NCI-H1694 (cell line): ENCODE measurements around the gene KIAA1958.

Experiments used
- DNase-seq: peaks from one replicate; lab custom pipeline; 2025; lab: John Stamatoyannopoulos, UW

KIAA1958 gene

GRCh38 chr9:112486221-112487007, at the start of gene KIAA1958:
Gene KIAA1958 (plus strand): TSS chr9:112486827. CDS start chr9:112574081, 87,254 bp downstream.
- peak; percentile 47 for DNase-seq

GRCh38 chr9:112437406-112437805, 49.2 kb upstream of the KIAA1958 start:
- no peak for DNase-seq

DNA sequence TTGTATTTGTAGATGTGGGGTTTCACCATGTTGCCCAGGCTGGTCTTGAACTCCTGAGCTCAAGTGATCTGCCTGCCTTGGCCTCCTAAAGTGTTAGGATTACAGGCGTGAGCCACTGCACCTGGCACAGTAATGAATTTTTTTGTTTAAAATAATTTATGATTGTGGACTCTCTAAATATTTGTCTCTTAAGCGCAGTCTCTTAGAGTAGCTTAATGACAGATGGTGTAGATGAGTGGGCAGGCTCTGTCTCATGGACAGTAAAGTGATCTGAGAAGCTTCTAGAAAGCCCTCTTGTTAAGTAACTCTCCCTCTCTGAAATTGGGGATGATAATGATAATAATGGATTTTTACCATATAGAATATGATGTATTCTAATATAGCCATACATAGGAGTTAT, 47.5 kb upstream of the KIAA1958 start:
- DNase-seq: no peak

DNA sequence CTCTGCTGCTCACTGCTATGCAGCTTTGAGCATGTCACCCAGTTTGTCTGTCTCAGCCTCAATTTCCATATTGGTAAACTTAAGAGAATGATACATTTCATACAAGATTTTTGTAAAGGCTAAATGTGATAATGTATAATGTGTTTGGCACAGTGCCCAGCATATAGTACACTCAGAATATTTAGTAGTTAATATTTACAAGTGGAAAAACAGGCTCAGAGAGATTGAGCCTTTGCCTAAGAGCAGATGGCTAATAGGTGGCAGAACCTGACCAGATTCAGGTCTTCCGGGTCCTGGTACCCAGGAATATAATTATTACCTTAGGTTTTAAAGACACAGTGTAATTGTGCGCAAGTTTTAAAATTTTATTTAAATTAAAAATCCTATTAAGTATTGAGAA, 46.8 kb upstream of the KIAA1958 start:
- no peak for DNase-seq

DNA sequence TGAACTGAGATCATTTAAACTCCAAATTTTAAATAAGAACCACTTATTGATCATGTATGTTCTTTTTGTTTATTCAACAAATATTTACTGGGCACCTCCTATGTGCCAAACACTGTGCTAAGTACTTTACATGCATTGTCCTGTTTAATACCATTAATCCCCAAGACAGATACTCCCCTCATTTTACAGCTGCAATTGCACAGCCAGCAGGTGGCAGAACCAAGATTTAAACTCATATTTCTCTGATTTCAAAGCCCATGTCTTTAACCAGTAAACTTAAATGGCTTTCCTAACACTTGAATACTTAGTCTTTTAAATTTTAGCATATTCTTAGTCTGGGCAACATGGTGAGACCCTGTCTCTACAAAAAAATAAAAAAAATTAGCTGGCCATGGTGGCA, 43.4 kb upstream of the KIAA1958 start:
- DNase-seq: no peak

DNA sequence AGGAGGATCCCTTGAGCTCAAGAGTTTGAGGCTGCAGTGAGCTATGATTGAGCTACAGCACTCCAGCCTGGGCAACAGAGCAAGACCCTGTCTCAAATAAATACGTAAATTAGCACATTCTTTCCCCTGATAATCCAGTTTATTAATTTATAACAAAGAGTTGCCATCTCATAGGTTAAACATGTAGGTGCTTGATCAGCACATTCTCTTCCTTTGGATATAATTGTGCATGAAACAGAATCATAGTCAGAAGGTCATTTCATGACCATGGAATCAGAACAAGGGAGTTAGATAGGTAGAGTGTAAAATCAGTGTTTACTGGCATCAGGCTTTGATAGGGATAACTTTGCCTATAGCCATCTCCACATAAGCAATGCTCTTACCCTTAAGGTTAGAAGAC, 43.0 kb upstream of the KIAA1958 start:
- DNase-seq: no peak

DNA sequence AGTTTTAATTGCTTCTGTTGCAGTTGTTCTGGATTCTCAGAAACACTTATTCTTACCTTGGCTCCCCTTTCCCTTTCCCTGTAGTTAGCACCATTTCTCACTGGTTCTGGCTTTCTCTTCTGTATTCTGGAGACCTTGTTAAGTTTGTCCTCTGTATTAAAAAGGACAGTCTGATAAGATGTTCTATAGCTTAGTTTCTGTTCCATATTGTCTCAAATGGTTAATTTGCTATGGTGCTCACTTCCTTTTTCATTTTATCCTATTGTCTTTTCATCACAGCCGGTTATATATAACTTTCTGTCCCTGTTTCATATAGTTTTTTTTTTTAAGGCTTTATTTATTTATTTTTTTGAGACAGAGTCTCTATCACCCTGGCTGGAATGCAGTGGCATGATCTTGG, 41.4 kb upstream of the KIAA1958 start:
- DNase-seq: no peak

DNA sequence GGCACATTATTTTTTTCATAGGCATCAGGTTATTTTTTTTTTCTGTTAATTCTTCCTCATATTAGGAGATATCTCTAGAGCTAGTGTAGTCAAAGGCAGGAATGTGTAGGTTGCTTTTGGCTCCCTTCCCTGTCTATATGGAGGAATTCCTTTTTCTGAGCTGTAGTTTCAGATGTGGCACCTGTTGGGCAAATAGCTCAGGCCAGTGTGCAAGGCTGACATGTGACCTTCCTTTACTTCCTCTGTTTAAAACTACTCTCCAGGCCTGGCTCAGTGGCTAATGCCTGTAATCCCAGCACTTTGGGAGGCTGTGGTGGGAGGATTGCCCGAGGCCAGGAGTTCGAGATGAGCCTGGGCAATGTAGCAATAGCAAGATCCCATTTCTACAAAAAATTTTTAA, 40.5 kb upstream of the KIAA1958 start:
- DNase-seq: no peak

DNA sequence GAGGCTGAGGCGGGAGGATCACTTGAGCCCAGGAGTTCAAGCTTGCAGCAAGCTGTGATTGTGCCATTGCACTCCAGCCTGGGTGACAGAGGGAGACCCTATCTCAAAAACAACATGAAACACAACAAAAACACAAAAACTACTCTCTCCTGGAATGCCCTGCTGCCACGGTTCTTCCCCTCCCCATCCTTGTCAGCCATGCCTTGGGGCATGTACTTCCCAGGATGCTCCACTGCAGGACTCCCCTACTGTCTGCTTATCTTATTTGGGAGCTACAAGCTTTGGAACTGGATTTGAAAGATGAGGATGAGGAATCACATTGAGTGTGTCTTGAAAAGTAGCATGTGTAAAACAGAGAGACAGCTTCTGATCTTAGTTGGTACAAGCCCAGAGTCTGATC, 40.1 kb upstream of the KIAA1958 start:
- DNase-seq: no peak

DNA sequence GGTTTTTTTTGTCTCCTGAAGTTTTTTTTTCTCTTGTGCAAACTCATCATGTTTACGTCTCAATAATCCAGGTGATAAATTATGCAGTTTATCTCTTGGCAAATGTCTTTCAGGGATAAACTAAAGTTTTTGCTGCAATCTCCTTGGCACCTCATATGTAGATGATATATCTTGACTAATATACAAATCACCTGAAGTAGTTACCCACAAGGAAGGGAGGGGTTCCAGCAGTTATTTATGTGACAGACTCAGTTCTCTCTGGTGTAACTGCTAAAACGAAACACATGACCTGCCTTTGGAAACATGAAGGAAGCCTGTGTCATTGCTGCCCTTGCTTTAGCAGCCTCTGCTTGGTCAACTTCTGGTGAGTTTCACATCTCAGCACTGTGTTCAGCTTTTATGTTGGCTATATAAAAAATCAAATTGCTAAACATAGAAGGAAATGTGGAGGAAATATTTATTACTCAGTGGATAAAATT, 39.3 kb upstream of the KIAA1958 start:
- no peak for DNase-seq

DNA sequence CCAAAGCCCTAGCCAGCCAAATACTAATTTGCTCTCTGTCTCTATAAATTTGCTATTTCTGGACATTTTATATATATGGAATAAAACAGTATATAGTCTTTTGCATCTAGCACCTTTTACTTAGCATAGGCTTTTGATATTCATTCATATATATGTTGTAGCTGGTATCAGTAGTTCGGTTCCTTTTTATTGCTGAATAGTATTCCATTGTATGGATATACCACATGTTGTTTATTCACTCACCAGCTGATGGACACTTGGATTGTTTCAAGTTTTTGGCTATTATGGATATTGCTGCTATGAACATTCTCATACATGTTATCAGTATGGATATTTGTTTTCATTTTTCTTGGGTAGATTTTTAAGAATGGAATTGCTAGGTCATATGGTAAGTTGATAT, 23.8 kb upstream of the KIAA1958 start:
- no peak for DNase-seq

DNA sequence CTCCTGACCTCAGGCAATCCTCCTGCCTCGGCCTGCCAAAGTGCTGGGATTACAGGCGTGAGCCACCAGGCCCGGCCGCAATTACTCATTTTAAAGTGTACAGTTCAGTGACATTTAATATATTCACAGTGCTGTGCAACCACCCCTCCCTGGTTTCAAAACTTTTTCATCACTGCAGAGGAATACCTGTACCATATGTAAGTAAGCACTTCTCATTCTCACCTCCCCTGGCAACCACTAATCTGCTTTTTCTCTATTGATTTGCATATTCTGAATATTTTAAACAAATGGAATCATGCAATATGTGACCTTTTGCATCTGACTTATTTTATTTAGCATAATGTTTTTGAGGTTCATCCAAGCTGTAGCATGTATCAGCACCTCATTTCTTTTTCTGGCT, 21.3 kb upstream of the KIAA1958 start:
- DNase-seq: no peak

GRCh38 chr9:112472996-112473395, 13.6 kb upstream of the KIAA1958 start:
- no peak for DNase-seq

GRCh38 chr9:112473986-112474385, 12.6 kb upstream of the KIAA1958 start:
- DNase-seq: no peak

GRCh38 chr9:112475318-112475717, 11.3 kb upstream of the KIAA1958 start:
- DNase-seq: no peak

GRCh38 chr9:112477330-112477729, 9.3 kb upstream of the KIAA1958 start:
- no peak for DNase-seq

- no peak for DNase-seq
Measured at GRCh38 chr9:112479221-112479620, 7.4 kb upstream of the KIAA1958 start.

DNA sequence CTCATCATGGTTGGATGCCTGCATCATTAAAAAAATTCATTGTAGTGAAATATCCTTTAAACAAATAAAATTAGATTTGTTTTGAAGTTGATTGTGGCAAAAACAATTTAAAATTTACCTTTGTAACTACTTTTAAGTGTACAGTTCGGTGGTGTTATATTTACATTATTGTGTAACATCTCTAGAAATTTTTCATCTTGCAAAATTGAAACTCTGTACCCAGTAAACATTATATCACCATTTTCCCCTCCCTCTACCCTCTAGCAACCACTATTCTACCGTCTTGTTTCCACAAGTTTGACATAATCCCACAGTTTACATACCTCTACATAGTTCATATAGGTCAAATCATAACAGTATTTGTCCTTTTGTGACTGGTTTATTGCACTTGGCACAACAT, 2.0 kb upstream of the KIAA1958 start:
- no peak for DNase-seq

- no peak for DNase-seq
Measured at GRCh38 chr9:112485574-112485973, 1.1 kb upstream of the KIAA1958 start.

DNA sequence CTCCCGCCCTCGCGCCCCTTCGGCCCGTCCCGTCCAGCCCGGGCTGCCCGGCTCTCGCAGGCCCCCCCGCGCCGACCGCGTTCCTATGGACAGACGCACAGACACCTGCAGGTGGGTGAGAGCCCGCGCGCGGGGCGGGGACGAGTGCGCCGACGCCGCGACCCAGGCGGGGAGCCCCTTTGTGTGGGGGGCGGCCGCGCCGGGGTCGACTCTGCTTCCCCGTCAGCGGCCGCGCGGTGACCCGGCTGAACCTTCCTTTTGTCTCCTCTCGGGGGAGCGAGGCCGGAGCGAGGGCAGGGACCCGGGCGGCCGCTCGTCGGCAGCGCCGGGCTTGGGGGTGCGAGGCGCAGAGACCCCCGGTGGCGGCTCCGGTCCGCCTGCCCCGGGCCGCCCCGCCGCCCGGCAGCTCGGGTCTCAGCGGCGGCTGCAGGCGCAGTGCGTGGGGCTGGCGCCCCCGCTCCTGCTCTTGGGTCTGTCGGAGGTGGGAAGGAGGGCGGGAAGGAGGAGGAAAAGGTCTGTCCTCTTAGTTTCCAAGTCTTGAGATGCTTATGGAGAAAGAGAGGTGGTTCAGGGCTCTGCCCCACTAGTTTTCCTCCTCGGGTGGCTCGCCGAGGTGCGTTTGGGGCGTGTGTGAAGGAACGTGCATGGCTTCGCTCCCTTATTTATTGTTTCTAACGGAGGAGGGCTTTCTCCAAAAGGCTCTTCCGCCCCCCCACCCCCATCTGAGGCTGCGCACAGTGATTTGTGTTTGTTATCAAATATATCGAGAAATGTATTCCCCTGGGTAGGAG, 576 bp downstream of the KIAA1958 start:
- DNase-seq: peak; percentile 18

DNA sequence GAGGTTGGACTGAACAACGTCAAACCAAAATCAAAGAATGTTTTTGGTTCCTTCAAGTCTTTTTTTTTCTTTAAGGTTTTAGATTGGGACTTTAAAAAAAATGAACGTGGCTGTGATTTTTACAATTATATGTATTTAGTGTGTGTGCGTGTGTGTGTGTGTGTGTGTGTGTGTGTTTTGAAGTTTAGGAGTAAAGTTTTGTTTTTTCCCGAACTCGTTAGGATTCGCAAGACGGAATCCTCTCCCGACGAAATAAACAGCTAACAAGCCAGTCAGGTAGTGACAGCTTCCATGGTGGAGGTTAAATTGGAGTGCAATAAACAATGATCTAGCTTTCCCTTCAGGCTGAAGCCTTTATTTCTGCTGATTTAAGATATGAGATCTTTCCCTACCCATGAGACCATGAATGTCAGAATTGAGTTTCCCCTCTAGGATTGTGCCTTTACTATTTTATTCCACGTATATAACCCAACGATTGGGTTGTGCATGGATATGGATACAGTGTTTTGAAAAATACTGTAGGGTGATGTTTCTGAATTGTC, 1.2 kb downstream of the KIAA1958 start:
- no peak for DNase-seq

DNA sequence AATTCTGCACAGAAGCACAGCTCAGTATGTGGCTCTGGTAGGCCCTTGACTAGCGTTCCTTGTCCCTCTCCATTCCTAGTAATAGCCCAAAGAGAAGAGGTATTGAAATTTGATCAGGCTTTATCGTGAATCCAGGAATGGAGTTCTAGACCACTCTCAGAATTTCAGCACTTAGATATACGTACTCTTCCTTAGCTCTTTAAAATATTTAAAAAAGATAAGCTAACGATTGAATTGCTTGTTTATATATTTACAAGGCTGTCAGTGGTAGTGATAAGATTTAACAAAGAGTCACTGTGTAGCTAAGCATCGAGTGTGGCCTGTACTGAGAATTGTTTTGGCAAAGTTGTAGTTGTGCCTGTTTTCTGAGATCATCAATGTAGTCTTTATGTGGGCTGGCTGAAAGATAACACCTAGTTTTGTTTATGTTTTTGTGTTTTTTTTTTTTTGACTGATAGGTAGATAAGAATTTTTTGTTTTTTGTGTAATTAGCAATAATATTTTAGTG, 2.5 kb downstream of the KIAA1958 start:
- no peak for DNase-seq
